ENCODE data around the gene HSDL1. TPM values are rescaled to one million over a fixed set of nuclear protein-coding genes. Genes with fewer than 3 reads are reported as not detected.

Gene HSDL1
- total RNA-seq, 4 donors from 2014 or later = 10.1 to 19.2 (median 13.3) TPM

- Histone ChIP-seq H3K27ac (no peak within 1 kb of the TSS), H3K36me3 (no peaks in the 10 kb centered on the region), H3K27me3 (peaks cover 16% of the 10 kb centered on the region), H3K9me3 (no peaks in the 10 kb centered on the region), H3K4me3 (no peak within 1 kb of the TSS), H3K4me1 (peaks cover 0 to 11% (median 2%) of the 10 kb centered on the region in 3 donors)
- no peak for ATAC-seq
- no peak for TF ChIP-seq POLR2A (IDR thresholded peaks at IDR 0.05)
- no peak for TF ChIP-seq POLR2AphosphoS5 (IDR thresholded peaks at IDR 0.05)
- no peak for TF ChIP-seq CTCF (IDR thresholded peaks at IDR 0.05)
- no peak for TF ChIP-seq EP300 (IDR thresholded peaks at IDR 0.05)
- 80 to 90% methylated on average over 2 of the region's 47 CpGs for WGBS, 2 donors (ENCODE audit: low coverage in 1 of 2)
These were observed 45.9 kb upstream of the HSDL1 start, which contains the start of gene ADAD2 for GRCh38 chr16:84190731-84191388. ADAD2 (plus strand) TSS chr16:84191157; CDS start chr16:84191231, 74 bp downstream.

GRCh38 chr16:84186685-84187437 is 41.9 kb upstream of the HSDL1 start, which contains the start of gene TAF1C:
TAF1C (minus strand) TSS chr16:84187057; CDS start chr16:84184988, 2,069 bp downstream.
- 0 to 40% methylated on average over 1 to 2 of the region's 55 CpGs for WGBS, 2 donors (ENCODE audit: low coverage in 1 of 2)
- TF ChIP-seq POLR2A (IDR thresholded peaks at IDR 0.05) = peak in 1 of 2 donors; percentile 55
- no peak for TF ChIP-seq EP300 (IDR thresholded peaks at IDR 0.05)
- TF ChIP-seq CTCF (IDR thresholded peaks at IDR 0.05) = peak in 3 of 4 experiments; percentile 91 to 99 (median 91)
- TF ChIP-seq POLR2AphosphoS5 (IDR thresholded peaks at IDR 0.05) = peak; percentile 84
- peak; percentile 97 for ATAC-seq
- Histone ChIP-seq H3K27ac (peak within 1 kb of the TSS; percentile 29 to 86 (median 80)), H3K9me3 (no peaks in the 10 kb centered on the region), H3K4me1 (peaks cover 0 to 39% (median 3%) of the 10 kb centered on the region in 3 donors), H3K27me3 (no peaks in the 10 kb centered on the region), H3K4me3 (peak within 1 kb of the TSS; percentile 92 to 94), H3K36me3 (peaks cover 0 to 33% of the 10 kb centered on the region in 2 donors)

- H3K27ac ChIP-seq = peak overlapping the region in 2 of 4 donors; percentile 43 to 86
- H3K4me1 ChIP-seq = peaks cover 0 to 39% (median 3%) of the 10 kb centered on the region in 3 donors
- no peak for ATAC-seq
- no peaks in the 10 kb centered on the region for H3K9me3 ChIP-seq
- H3K27me3 ChIP-seq = no peaks in the 10 kb centered on the region
- H3K4me3 ChIP-seq = peak overlapping the region in 1 of 2 donors; percentile 94
- no peak for TF ChIP-seq CTCF (IDR thresholded peaks at IDR 0.05)
- no peak for TF ChIP-seq POLR2AphosphoS5 (IDR thresholded peaks at IDR 0.05)
- TF ChIP-seq EP300 (IDR thresholded peaks at IDR 0.05) = no peak
- TF ChIP-seq POLR2A (IDR thresholded peaks at IDR 0.05) = no peak
- H3K36me3 ChIP-seq = peaks cover 0 to 54% of the 10 kb centered on the region in 2 donors
- WGBS, 2 donors (ENCODE audit: low coverage in 1 of 2) = 71% methylated on average over 5 of the region's 10 CpGs; no CpG with 5 or more reads in 1 of the 2 donors
These were observed 39.8 kb upstream of the HSDL1 start for GRCh38 chr16:84184775-84185174.

GRCh38 chr16:84183911-84184591 is 39.1 kb upstream of the HSDL1 start:
- no peak for ATAC-seq
- WGBS, 2 donors (ENCODE audit: low coverage in 1 of 2) = 69 to 87% methylated on average over 2 to 3 of the region's 11 CpGs
- Histone ChIP-seq H3K4me1 (peaks cover 0 to 39% (median 3%) of the 10 kb centered on the region in 3 donors), H3K9me3 (no peaks in the 10 kb centered on the region), H3K4me3 (no peak overlapping the region), H3K27ac (peak overlapping the region in 2 of 4 donors; percentile 36 to 43), H3K36me3 (peaks cover 0 to 61% of the 10 kb centered on the region in 2 donors), H3K27me3 (no peaks in the 10 kb centered on the region)
- TF ChIP-seq EP300 (IDR thresholded peaks at IDR 0.05) (no peak), POLR2AphosphoS5 (IDR thresholded peaks at IDR 0.05) (no peak), CTCF (IDR thresholded peaks at IDR 0.05) (peak in 1 of 4 experiments; percentile 25), POLR2A (IDR thresholded peaks at IDR 0.05) (no peak)
